ENCODE results near the gene PANX2.
"Not testable (repeated sequence)": the region's sequence is repeated elsewhere in the genome, so short reads cannot be mapped to it uniquely, and the experiment has no call there.

PANX2 gene

DNA sequence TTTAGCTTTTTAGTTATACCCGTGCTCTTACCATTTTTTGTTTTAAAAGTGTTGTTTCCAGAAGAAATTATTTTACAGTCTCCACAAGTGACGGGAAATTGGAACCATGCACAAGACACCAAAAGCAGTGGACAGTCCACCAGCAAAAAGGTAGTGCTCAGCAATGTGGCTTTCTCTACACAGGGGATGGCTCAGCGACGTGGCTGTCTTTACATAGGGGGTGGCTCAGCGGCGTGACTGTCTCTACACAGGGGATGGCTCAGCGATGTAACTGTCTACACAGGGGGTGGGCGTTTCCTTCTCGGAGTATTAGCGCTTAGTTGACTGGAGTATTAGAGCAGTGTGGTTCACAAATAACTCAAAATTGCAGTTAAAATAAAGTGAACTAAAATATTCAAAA, 36.0 kb upstream of the PANX2 start:
- no peak for TF ChIP-seq EZH2 (IDR thresholded peaks at IDR 0.05; ENCODE audit: borderline replicate concordance, low read length)
- TF ChIP-seq, protein P1, sequence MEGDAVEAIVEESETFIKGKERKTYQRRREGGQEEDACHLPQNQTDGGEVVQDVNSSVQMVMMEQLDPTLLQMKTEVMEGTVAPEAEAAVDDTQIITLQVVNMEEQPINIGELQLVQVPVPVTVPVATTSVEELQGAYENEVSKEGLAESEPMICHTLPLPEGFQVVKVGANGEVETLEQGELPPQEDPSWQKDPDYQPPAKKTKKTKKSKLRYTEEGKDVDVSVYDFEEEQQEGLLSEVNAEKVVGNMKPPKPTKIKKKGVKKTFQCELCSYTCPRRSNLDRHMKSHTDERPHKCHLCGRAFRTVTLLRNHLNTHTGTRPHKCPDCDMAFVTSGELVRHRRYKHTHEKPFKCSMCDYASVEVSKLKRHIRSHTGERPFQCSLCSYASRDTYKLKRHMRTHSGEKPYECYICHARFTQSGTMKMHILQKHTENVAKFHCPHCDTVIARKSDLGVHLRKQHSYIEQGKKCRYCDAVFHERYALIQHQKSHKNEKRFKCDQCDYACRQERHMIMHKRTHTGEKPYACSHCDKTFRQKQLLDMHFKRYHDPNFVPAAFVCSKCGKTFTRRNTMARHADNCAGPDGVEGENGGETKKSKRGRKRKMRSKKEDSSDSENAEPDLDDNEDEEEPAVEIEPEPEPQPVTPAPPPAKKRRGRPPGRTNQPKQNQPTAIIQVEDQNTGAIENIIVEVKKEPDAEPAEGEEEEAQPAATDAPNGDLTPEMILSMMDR (IDR thresholded peaks at IDR 0.05; ENCODE audit: low read length) = no peak
- Histone ChIP-seq H3K79me2 (ENCODE audit: insufficient read depth, low read length) (no peaks in the 10 kb centered on the region), H3K9me3 (ENCODE audit: low read length) (no peaks in the 10 kb centered on the region), H3K9ac (ENCODE audit: low read length) (no peak overlapping the region), H3K27ac (ENCODE audit: low read depth, low read length, poor library complexity, severe bottlenecking) (no peak overlapping the region), H3K36me3 (ENCODE audit: insufficient read depth, low read length) (no peaks in the 10 kb centered on the region; the same call in 1 of the 2 replicates), H3K4me3 (ENCODE audit: low read depth, low read length, poor library complexity, severe bottlenecking) (no peak overlapping the region), H2AFZ (ENCODE audit: low read length) (no peak overlapping the region), H4K20me1 (ENCODE audit: insufficient read depth, low read length) (no peaks in the 10 kb centered on the region), H3K4me2 (ENCODE audit: low read length) (no peak overlapping the region), H3K4me1 (ENCODE audit: insufficient read depth, low read length, severe bottlenecking) (peaks cover 26% of the 10 kb centered on the region), H3K9me2 (ENCODE audit: low read depth, low read length) (no peaks in the 10 kb centered on the region), H3K27me3 (ENCODE audit: insufficient read depth, low read length) (no peaks in the 10 kb centered on the region), H3F3A (ENCODE audit: insufficient read depth, low read length) (0 out of 2 replicates have a peak, but pooled peaks cover 7% of the 10 kb centered on the region)

DNA sequence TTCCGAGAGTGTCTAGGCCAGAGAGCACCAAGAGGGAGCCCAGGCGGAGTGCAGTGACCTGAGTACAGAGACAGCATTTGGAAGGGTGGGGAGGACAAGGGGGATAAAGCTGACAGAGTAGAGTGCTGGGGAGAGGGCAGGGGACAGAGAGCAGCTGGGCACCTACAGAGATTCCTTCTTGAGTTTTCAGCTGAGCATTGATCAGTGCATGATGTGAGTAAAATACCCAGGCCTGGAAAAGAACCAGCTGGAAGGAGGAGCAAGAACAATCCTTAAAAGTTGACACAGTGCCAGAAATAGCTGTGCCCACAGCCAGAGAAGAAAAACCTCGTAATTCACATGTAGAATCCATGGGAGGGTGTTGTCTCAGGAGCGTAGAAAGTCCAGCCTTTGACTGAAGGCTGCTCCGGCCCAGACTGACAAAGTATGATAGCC, 33.9 kb upstream of the PANX2 start:
- Histone ChIP-seq H3K9ac (ENCODE audit: low read length) (no peak overlapping the region), H3K9me3 (ENCODE audit: low read length) (no peaks in the 10 kb centered on the region), H3K9me2 (ENCODE audit: low read depth, low read length) (no peaks in the 10 kb centered on the region), H3K4me1 (ENCODE audit: insufficient read depth, low read length, severe bottlenecking) (peaks cover 43% of the 10 kb centered on the region), H3K36me3 (ENCODE audit: insufficient read depth, low read length) (no peaks in the 10 kb centered on the region; the same call in 1 of the 2 replicates), H3K4me2 (ENCODE audit: low read length) (no peak overlapping the region), H3K79me2 (ENCODE audit: insufficient read depth, low read length) (no peaks in the 10 kb centered on the region), H3K4me3 (ENCODE audit: low read depth, low read length, poor library complexity, severe bottlenecking) (no peak overlapping the region), H4K20me1 (ENCODE audit: insufficient read depth, low read length) (no peaks in the 10 kb centered on the region), H3F3A (ENCODE audit: insufficient read depth, low read length) (0 out of 2 replicates have a peak, but pooled peaks cover 15% of the 10 kb centered on the region), H3K27ac (ENCODE audit: low read depth, low read length, poor library complexity, severe bottlenecking) (peak overlapping the region; percentile 35), H2AFZ (ENCODE audit: low read length) (no peak overlapping the region), H3K27me3 (ENCODE audit: insufficient read depth, low read length) (no peaks in the 10 kb centered on the region)
- TF ChIP-seq EZH2 (IDR thresholded peaks at IDR 0.05; ENCODE audit: borderline replicate concordance, low read length) = no peak
- TF ChIP-seq, protein P1 (IDR thresholded peaks at IDR 0.05; ENCODE audit: low read length) = no peak

DNA sequence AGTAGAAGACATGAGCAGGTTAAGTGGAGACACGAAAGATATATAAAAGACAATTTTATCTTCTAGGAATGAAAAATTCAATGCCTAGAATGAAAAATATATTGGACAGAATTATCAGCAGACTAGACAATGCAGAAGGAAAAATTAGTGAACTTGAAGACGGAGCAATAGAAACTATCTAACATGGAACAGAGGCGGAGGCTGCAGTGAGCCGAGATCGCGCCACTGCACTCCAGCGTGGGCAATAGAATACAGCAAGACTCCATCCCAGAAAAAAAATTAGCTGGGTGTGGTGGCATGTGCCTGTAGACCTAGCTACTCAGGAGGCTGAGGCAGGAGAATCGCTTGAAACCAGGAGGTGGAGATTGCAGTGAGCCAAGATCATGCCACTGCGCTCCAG, 33.3 kb upstream of the PANX2 start:
- not testable (repeated sequence) for H3K9me3 ChIP-seq (ENCODE audit: low read length); H3K4me3 ChIP-seq (ENCODE audit: low read depth, low read length, poor library complexity, severe bottlenecking); H4K20me1 ChIP-seq (ENCODE audit: insufficient read depth, low read length); H3K4me2 ChIP-seq (ENCODE audit: low read length); H3K27me3 ChIP-seq (ENCODE audit: insufficient read depth, low read length); H3K27ac ChIP-seq (ENCODE audit: low read depth, low read length, poor library complexity, severe bottlenecking); H2AFZ ChIP-seq (ENCODE audit: low read length); H3K9me2 ChIP-seq (ENCODE audit: low read depth, low read length); H3K9ac ChIP-seq (ENCODE audit: low read length); H3K36me3 ChIP-seq (ENCODE audit: insufficient read depth, low read length); H3K79me2 ChIP-seq (ENCODE audit: insufficient read depth, low read length)
- Histone ChIP-seq H3K4me1 (ENCODE audit: insufficient read depth, low read length, severe bottlenecking) (peaks cover 50% of the 10 kb centered on the region), H3F3A (ENCODE audit: insufficient read depth, low read length) (0 out of 2 replicates have a peak, but pooled peaks cover 15% of the 10 kb centered on the region)

DNA sequence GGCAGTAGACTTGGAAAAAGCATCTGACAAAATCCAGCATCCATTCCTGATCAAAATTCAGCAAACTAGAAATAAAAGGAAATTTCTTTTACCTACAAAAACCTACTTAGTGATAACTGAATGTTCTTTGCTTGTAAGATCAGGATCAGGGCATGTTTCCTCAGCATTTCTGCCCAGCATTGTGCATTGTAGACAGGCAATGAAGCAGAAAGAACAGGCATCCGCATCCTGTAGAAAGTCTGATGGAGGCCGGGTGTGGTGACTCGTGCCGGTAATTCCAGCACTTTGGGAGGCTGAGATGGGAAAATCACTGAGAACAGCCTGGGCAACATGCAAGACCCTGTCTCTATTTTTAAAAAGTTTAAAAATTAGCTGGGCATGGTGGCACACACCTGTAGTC, 32.5 kb upstream of the PANX2 start:
- no peaks in the 10 kb centered on the region for H3K36me3 ChIP-seq (ENCODE audit: insufficient read depth, low read length)
- H2AFZ ChIP-seq (ENCODE audit: low read length) = no peak overlapping the region
- peak overlapping the region; percentile 98 for H3K27ac ChIP-seq (ENCODE audit: low read depth, low read length, poor library complexity, severe bottlenecking)
- no peaks in the 10 kb centered on the region for H3K79me2 ChIP-seq (ENCODE audit: insufficient read depth, low read length)
- no peaks in the 10 kb centered on the region for H3K9me2 ChIP-seq (ENCODE audit: low read depth, low read length)
- peaks cover 53% of the 10 kb centered on the region for H3K4me1 ChIP-seq (ENCODE audit: insufficient read depth, low read length, severe bottlenecking)
- no peaks in the 10 kb centered on the region for H3K27me3 ChIP-seq (ENCODE audit: insufficient read depth, low read length)
- no peak overlapping the region; the same call in 1 of the 2 replicates for H3K9ac ChIP-seq (ENCODE audit: low read length)
- no peak overlapping the region for H3K4me2 ChIP-seq (ENCODE audit: low read length)
- TF ChIP-seq, protein P1 (IDR thresholded peaks at IDR 0.05; ENCODE audit: low read length) = no peak
- no peak for TF ChIP-seq EZH2 (IDR thresholded peaks at IDR 0.05; ENCODE audit: borderline replicate concordance, low read length)
- H4K20me1 ChIP-seq (ENCODE audit: insufficient read depth, low read length) = no peaks in the 10 kb centered on the region
- no peaks in the 10 kb centered on the region for H3K9me3 ChIP-seq (ENCODE audit: low read length)
- 0 out of 2 replicates have a peak, but pooled peaks cover 15% of the 10 kb centered on the region for H3F3A ChIP-seq (ENCODE audit: insufficient read depth, low read length)
- no peak overlapping the region for H3K4me3 ChIP-seq (ENCODE audit: low read depth, low read length, poor library complexity, severe bottlenecking)

Measured in OCI-LY1 (cell line).